HG03175 (cell line): Measurements from ENCODE around the gene METTL18.

Experiments
- ATAC-seq: cut with Tn5 transposase; IDR thresholded peaks from one replicate; pipeline ENCODE4 v1.9.1; 2021; ENCODE audit warnings: mild to moderate bottlenecking, moderate library complexity; ENCODE audit not compliant: unreplicated experiment

The METTL18 gene

GRCh38 chr1:169786974-169787373 lies 7.7 kb downstream of the METTL18 start:
- ATAC-seq = no peak

DNA sequence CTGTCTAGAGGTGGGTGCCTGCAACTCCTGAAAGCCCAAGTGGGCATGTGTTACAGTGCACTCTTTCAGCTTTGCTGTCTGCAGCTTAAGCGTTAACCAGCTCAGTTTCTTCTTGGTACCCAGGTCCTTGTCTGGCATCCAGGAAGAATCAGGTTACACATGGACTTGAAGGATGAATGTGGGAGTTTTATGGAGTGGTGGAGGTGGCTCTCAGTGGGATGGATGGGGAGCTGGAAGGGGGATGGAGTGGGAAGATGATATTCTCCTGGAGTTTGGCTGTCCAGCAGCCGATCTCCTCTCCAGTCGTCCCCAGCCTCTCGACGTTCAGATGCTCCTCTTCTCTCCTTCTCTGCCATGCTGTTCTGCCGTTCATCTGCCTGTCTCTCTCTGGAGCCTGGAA lies 9.4 kb downstream of the METTL18 start:
- ATAC-seq = no peak

- ATAC-seq = no peak
Observed at GRCh38 chr1:169784102-169784501, 10.6 kb downstream of the METTL18 start.

DNA sequence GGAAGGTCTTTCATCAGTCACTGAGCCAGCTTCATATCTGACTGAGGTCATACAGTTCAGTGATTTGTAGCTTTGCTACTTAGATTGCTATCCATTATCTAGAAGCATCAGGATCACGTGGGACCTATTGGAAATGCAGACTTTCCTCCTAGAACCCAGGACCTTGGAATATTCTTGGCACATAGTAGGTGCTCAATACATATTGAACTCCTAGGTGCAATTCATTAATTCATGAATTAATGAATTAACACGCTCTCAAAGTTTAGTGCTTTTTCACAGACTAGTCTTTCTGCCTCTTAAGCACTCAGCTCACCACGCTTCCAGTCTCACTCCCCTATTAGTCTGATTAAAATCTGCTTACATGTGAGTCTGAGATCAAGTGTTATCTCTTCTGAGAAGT lies 12.1 kb downstream of the METTL18 start:
- no peak for ATAC-seq

DNA sequence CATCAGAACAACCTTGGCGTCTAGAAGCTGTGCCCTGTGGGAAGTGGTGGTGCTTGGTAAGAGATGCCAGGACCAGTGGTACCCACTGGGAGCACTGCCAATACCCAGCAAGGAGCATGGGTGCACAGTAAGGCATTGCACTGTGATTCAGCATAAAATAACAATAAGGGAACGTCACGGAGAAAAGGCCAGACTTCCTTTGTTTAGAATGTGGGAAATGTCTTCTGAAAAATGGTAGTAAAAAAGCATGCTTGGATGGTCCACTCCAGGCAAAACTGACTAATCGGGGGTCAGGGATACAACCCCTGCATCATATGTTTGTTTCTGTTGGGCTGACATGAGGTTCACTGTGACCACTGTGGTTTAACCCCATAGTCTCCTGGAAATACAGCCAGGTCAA lies 14.7 kb downstream of the METTL18 start:
- no peak for ATAC-seq

DNA sequence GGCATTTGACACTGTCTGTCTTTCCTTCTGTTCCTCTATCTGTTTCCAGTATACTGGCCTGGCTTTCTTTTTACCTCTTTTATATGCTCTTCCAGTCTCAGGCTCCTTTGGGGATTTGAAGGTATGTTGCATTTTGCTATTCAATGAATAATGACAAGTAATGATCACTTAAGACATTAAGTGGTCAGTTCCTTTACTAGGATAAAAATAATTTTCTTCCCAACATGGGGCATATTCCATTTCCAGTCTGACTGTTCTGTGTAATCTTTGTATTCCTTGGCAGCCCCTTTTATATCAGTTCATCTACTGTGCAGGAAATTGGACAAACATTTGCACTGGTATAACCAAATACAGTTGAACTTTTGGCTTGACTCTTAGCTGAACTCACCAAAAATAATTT lies 15.6 kb downstream of the METTL18 start:
- ATAC-seq = no peak

- ATAC-seq = no peak
Observed at GRCh38 chr1:169776440-169776839, 18.3 kb downstream of the METTL18 start.

DNA sequence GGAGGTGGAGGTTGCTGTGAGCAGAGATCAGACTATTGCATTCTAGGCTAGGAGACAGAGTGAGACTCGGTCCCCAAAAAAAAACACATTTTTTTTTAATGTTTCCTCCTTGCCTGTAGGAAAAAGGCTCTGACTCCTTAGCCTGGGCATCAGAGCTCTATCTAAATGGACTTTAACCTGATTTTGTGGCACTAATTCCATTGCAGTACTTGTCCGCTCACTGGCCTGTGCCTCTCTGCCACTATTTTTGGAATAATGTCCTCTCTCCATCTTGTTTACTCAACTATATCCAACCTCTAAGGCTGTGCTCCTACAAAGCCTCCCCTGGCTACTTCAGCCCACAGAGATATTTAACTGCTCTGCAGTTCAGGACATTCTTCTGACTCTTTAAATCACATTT lies 26.5 kb downstream of the METTL18 start:
- no peak for ATAC-seq

DNA sequence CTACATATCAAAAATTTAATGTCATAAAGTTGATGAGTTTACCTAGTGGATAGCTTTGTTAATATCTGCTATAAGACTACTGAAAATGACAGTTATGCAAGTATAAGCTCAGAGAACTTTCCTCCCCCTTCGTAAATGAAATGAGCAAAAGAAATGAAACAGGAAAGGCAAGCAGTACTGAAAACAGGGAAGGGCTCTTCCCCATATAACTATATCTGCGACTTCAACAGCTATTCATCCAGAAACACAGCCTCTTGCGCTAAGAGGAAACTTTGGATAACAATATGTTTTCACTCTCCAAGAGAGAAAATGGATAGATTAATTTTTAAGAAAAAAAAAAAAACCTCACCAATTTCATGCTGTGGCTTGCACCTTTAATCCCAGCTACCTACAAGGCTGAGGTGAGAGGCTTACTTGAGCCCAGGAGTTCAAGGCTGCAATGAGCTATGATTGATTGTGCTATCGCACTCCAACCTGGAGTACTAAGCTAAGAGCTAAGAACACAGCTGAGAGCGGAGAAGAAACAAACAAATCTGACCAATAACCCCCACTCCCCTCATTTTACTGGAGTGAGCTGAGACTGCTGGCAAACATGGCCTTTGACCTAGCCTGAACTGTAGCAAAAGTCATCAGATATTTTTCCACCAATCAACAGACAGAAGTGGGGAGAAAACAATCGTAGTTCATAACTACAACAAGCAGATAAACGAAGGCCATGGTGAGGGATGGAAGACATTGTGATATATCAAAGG lies 29.0 kb downstream of the METTL18 start:
- no peak for ATAC-seq

- no peak for ATAC-seq
Observed at GRCh38 chr1:169764919-169765318, 29.8 kb downstream of the METTL18 start.

DNA sequence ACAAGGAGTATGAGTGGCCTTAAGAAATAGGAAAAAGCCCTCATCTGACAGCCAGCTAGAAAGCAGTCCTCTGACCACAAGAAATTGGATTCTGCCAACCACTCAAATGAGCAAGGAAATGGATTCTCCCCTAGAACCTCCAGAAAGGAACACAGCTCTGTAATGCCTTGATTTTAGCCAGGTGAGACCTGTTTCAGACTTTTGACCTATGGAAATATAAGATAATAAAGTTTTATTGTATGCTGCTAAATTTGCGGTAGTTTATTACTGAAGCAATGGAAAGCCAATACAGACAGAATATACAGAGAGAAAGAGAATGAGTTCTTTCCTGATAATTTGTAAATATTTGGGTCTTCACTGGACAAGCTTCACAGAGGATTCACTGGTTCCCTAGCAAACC lies 32.0 kb downstream of the METTL18 start:
- no peak for ATAC-seq

- no peak for ATAC-seq
Observed at GRCh38 chr1:169759038-169759437, 35.7 kb downstream of the METTL18 start.

DNA sequence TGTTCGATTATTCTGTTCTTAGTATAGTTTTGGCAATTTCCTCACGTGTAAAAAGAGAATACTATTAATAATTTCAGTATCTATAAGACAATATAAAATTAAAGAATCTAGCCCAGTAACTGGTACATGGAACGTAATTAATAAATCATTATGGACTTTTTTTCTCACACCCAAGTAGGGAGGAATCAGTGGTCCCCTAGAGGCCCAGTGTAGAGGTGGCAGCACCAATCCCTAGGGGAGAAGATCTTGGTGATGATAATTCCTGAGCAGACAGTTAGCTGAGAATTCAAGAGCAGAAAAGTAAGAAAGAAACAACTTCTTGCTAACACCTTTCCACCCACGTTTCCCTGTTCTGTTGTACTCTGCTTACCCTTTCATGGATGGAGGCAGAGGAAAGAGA lies 41.2 kb downstream of the METTL18 start:
- no peak for ATAC-seq

DNA sequence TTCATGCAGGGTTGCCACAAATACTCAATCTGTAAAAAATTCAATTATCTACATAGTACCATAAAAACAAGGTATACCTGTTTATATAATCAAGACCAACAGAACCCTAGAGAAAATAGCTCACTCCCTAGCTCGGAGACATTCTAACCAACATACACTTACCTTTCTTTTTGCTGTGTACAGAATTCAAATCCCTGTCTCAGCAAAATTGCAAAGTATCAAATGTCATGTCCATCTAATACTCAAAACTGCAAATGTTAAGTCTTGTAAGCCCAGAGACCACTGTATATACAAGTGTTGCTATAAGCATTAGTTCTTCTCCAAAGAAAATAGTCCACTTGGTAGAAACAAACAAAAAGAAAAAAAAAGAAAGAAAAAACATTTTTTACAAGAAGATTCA lies 44.7 kb downstream of the METTL18 start:
- ATAC-seq = no peak

DNA sequence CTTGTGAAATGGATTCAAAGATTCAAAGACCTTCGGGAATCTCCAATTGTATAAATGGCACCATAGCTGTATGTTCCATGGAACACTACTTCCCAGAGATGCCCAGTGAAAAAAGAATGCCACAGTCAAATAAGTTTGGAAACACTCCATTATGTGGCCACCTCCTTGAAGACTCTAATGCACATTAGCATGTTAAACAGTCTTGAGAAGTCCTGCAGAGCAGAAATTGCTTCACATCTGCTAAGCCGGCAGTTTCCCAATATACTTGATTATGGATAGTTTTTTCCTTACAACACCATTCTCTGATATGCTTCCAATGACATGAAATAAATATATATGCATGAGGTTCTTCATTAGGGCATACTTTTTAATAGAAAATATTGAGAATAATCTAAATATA lies 48.2 kb downstream of the METTL18 start:
- ATAC-seq = no peak

DNA sequence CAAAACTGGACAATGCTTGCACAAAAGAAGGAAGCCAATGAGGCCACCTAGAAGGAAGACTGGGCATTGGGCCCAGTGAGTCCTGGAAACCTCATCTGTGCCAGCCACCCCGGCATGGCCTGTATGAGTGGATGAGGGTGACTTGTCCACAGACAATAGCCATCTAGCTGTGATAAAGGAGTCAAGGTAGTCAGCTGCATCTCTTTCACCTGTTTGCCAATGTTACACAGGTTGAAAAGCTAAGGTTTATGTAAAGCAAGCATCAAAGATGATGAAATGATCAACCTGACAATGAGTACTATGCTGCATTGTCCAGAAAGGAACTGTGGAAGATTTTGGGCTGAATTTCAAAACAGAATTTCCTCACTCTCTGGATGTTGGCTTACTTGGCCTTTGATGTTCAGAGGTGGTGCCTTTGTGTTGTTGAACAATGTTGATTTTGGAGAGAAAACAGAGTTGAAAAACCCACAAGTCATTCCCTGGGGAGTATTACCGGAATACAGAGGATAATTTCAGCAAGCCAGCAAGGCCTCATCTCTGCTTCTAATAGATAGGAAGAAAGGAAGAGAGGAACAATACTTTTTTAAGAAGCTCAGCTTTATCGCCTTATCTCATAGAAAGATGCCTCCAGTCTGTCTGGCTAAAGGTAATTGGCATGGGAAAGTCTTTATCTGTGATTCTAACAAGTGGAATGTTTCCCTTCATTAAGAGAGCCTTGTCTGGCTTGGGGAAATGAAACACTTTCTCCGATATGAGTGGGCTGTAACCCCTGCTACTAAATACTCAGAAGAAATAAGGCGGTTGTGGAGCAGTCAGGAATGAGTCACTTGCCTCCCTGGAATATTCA lies 49.5 kb downstream of the METTL18 start:
- ATAC-seq = no peak
